Stimulated activated CD8-positive, alpha-beta memory T cell treated with anti-CD3 and anti-CD28 coated beads, Interleukin-2, amount 100 ng/mL, for 48 hours (primary cell): ENCODE measurements around the gene PDXK.
"Not testable (repeated sequence)": the region's sequence is repeated elsewhere in the genome, so short reads cannot be mapped to it uniquely, and the experiment has no call there.

ENCODE experiments used
- DNase-seq, 2 donors: peaks; one replicate each; pipeline ENCODE4 v3.0.0-alpha.2; 2020; ENCODE audit warnings: low read depth in 2 of 2

Gene PDXK

DNA sequence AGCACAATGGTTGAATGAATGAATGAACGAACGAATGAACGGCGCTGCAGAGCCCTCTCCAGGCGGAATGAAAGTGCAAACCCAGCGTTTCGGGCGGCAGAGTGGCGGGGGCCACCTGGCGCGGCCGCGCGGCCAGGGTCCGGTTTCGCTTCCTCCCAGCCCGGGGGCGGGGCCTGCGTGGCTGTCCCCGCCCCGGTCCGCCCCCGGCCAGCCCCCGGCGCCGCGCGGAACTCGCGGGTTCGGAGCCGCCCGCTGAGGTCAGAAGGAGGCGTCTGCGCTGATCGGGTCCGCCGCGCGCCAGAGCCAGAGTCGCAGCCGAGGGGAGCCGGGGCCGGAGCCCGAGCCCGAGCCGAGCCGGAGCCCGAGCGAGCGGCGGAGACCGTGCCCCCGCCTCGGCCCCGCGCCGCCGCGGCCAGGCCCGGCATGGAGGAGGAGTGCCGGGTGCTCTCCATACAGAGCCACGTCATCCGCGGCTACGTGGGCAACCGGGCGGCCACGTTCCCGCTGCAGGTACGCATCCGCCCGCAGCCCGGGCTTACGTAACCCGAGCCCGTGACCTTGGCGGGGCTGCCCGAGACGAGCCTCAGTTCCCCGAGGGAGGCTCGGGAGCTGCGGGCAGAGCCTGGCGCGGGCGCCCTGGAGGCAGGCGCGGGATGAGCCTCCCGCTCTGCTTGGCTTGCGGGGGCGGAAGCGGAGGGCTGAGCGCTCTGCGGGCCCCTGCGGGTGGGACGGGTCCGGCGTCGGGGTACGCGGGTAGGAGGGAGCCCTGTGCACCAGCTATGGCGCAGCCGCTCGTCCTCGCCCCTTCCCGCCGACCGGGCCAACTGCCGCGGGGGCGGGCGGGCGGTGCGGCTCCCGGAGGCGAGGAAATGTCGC lies at the start of gene PDXK:
Gene PDXK (plus strand): TSS at position 258 of the 876 bp plus-strand sequence. CDS start 166 bp downstream, at position 424.
- peak; percentile 65 to 74 for DNase-seq

DNA sequence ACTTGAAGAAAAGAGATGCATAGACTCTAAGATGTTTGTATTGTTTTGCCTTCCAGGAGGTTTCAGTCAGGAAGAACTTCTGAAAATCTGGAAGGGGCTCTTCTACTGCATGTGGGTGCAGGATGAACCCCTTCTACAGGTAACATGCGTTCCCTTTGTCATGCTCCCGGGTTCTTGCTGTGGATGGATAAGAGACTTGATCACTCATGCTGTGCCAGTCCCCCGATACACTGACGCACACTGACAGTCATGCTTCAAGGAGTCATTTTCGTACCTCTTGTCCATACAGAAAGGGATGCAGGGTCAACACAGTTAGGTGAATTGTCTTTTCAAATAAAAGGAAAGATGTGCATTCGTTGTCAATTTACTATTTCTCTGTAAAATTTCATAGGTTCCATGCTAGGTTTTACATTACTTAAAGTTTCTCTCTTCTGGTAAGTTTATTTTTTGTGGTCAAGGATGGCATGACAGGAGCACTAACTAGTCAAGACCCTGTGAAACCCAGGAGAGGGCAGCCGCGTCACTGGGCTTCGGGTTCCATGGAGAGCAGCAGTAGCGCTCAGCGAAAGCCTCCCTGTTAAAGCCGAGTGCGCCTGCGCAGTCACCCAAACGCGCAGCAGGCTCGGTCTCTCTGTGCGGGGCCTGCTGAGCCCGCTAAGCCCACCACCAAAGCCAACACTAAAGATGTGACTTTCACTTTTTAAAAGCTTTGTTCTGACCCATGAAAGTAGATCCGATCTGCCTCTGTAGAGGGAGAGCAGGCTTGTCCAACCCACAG lies 48.9 kb upstream of the PDXK start:
- no peak for DNase-seq

DNA sequence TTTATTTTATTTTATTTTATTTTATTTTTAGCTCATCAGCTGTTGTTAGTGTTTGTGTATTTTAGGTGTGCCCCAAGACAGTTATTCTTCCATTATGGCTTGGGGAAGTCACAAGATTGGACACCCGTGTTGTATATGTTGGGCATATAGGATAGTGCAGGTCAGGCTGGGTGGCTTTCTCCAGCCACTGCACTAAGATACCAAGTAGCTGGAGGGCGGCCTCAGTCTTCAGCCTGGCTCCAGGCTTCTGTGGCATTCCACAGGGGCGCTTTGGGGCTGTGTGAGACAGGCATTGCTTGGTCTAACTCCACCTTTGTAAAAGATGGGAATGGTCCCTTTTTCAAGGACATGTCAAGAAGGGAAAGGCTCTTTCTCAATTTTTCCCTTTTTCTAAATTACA lies 43.1 kb upstream of the PDXK start:
- no peak for DNase-seq

DNA sequence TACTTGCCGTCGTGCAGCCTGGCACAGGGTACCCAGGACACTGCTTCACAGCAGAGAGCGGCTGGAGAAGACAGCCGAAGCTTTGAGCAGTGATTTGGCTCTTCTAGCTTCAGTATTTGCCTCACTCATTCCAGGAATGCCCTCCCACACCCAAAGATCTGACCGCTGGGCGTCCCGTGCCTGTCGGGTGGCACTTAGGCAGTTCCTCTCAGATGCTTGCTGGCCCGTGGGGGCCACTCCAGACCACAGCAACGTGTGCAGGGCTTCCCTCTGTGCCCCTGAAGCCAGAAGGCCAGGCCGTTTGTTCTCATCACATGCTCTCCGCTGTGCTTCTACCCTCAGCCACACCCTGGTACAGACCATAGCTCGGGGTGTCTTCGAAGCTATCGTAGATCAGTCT lies 42.5 kb upstream of the PDXK start:
- no peak for DNase-seq

DNA sequence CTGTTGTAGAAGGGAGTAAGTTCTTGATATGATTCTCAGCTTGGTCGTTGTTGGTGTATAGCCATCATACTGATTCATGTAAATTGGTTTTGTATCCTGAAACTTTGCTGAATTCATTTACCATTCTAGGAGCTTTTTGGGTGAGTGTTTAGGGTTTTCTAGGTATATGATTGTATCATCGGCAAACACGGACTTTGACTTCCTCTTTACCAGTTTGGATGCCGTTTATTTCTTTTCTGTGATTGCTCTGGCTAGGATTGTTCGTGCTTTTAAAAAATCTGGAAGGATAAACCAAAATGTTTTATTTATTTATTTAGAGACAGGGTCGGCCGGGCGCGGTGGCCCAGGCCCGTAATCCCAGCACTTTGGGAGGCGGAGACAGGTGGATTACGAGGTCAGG lies 39.0 kb upstream of the PDXK start:
- DNase-seq, result no peak

DNA sequence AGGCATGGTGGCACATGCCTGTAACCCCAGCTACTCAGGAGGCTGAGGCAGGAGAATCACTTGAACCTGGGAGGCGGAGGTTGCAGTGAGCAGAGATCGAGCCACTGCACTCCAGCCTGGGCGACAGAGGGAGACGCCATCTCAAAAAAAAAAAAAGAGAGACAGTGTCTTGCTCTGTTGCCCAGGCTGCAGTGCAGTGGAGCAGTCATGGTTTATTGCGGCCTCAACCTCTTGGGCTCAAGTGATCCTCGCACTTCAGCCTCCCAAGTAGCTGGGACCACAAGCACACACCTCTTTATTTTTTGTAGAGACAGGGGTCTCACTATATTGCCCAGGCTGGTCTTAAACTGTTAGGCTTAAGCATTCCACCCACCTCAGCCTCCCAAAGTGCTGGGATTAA lies 38.5 kb upstream of the PDXK start:
- DNase-seq, result not testable (repeated sequence)

DNA sequence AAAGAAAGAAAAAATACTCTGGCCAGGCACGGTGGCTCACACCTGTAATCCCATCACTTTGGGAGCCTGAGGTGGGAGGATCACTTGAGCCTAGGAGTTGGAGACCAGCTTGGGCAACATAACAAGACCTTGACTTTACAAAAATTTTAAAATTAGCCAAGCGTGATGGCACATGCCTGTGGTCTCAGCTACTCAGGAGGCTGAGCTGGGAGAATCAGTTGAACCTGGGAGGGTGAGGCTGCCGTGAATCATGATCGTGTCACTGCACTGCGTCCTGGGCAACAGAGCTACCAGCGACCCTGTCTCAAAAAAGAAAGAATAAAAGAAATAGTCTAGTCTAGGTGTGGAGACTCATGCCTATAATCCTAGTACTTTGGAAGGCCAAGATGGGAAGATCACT lies 37.3 kb upstream of the PDXK start:
- DNase-seq, result no peak

DNA sequence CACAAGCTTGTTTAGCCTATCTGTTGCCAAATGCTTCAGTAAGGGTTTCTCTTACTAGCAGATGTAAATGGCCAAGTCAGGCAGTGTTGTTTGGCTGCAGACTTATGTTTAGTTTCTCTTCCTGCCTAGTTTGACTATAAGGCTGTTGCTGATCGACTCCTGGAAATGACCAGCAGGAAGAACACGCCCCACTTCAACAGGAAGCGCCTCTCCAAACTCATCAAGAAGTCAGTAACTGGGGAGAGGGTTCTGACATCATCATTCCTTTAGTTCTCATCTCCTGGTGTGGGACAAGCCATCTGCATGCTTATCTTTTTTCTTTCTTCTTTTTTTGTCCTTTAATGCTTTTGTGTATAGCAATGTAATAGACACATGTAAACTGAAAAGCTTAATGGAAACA lies 34.5 kb upstream of the PDXK start:
- DNase-seq, result no peak

DNA sequence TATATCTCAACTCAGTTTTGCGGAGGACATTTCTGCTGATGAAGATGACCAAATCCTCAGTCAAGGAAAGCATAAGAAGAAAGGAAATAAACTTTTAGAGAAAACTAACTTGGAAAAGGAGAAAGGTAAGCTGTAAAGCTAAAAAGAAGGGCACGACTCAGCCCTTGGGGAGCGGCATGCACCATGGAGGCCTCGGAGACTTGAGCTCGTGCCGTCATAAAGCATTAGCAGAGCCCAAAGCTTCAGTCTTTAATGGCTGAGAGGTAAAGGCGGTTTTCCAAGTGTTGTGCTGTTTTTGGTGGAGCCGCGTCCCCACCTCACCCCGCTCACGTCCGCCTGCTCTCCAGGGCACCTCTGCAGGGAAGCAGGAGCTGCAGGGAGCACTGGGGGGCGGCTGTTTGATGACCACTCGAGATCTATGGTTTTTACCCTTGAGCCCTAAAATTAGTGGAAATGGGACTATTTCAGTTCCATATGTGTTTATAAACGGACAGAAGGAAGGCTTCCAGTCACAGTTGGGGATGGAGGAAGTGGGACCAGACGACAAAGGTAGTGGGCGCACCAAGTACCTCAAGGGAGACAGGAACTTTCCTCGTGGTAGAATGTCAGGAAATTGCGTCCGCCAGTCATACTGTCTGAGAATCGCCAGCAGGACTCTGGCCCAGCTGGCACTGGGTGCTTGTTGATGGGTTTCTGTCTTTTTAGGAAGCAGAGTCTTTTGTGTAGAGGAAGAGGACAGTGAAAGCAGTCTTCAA lies 31.9 kb upstream of the PDXK start:
- DNase-seq, result no peak

DNA sequence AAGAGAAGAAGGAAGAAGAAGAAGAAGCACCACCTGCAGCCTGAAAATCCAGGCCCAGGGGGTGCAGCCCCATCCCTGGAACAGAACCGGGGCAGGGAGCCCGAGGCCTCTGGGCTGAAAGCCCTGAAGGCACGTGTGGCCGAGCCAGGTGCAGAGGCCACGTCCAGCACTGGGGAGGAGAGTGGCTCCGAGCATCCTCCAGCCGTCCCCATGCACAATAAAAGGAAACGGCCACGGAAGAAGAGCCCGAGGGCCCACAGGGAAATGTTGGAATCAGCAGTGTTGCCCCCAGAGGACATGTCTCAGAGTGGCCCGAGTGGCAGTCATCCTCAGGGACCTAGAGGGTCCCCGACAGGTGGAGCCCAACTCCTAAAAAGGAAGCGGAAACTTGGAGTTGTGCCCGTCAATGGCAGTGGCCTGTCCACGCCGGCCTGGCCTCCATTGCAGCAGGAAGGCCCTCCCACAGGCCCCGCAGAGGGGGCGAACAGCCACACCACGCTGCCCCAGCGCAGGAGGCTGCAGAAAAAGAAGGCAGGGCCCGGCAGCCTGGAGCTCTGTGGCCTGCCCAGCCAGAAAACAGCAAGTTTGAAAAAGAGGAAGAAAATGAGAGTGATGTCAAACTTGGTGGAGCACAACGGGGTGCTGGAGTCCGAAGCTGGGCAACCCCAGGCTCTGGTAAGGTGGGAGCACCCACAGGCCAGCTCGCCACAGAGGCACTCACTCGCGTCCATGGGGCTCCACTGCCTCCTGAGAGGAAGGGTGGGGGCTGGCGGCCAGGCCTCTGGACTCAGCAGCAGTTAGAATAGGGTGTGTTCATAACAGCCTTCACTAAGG lies 31.1 kb upstream of the PDXK start:
- DNase-seq, result no peak

DNA sequence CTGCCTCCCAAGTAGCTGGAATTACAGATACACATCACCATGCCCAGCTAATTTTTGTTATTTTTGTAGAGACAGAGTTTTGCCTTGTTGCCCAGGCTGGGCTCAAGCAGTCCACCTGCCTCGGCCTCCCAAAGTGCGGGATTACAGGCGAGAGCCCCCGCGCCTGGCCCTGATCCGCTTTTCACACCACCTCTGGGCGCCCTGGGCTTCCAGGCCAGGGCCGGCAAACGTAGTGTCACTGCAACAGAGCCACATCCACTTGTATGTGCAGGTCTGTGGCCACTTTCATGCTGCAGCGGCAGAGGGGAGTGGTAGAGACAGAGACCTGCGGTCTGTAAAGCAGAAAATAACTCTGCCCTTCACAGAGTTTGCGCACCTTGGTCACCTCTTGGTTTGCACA lies 30.0 kb upstream of the PDXK start:
- DNase-seq, result no peak

DNA sequence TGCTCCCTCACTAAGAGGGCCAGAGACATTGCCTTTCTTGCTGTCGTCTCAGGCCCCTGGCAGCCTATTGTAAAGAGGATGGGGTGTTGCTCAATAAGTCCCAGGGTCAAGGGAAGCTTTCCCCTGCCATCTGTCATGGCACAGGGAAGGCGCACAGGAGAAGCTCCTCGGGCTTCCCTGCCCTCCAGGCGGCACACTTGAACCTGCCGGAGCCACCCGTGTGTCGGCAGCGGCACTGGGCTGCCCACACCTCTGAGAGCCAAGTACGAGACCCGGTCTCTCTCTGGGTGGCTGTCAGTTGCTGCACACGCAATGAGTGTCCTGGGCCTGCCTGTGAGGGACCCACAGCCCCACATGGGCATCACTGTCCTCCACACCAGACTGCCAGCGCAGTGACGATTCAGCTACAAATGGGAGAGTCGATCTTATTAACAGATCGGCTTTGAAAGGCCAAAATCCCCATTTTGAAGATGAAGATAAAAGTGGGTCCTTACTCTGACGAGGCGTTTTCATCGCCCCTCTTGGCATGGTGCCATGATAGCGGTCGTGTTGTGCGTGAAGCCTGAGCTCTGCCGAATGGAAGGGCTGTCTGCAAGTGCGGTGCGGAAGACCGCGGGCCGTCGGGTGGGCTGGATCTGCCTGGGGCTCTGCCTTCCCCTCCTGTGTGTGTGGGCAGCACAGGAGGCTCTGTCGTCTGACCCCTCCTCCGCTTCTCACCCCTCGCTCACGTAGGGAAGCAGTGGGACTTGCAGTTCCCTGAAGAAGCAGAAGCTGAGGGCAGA lies 29.2 kb upstream of the PDXK start:
- DNase-seq, result no peak

DNA sequence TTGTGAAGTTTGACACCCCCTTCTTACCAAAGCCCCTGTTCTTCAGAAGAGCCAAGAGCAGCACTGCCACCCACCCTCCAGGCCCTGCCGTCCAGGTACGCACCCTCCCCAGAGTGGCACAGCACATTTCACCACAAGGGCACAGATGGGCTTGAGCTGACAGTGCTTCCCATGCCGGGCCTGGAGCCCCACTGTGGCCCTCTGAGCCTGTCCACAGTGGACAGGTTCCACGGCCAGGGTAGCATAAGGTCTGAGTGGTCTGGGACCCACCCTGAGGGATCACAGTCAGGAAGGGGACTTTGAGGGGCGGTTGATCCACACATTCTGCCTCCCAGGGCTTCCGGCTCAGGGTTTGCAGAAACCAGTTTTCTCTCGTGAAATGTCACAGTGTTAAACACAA lies 28.6 kb upstream of the PDXK start:
- no peak for DNase-seq

DNA sequence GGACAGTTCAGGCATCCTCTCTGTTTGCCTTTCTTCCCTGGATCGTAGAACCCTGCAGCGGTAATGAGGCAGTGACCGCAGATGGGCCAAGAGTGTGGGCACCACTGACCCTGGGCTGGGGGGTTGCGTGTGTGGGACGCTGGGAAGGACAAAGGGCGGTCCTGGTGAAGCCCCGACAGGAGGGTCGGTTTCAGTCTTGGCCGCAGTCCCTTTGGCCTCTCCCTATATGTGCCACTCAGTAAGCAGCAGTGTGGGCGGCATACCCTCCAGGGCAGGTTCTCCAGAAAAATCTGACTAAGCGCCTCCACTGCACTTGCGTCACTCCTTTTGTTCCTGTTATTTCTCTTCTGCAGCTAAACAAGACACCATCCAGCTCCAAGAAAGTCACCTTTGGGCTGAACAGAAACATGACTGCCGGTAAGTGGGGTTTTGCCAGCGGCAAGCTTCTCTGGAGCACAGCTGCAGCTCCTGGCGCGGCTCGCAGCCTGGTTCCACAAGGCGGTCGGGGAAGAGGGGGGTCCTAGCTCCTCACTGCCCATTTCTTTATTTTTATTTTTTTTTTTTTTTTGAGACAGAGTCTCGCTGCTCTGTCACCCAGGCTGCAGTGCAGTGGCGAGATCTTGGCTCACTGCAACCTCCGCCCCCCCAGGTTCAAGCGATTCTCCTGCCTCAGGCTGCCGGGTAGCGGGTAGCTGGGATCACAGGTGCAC lies 27.7 kb upstream of the PDXK start:
- DNase-seq, result no peak

DNA sequence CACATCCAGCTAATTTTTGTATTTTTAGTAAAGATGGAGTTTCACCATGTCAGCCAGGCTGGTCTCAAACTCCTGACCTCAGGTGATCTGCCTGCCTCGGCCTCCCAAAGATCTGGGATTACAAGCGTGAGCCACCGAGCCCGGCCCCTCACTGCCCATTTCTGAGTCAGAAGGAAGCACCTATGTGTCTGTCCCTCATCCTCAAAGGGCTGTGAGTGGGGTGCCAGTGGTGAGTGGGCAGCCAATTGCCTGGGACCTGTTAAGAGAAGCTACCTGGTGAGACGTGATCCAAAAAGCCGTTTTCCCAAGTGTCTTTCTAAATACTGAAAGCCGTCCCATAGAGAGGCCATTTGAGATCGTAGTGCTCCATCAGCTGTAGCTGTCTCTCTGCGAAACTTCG lies 27.1 kb upstream of the PDXK start:
- DNase-seq, result no peak

DNA sequence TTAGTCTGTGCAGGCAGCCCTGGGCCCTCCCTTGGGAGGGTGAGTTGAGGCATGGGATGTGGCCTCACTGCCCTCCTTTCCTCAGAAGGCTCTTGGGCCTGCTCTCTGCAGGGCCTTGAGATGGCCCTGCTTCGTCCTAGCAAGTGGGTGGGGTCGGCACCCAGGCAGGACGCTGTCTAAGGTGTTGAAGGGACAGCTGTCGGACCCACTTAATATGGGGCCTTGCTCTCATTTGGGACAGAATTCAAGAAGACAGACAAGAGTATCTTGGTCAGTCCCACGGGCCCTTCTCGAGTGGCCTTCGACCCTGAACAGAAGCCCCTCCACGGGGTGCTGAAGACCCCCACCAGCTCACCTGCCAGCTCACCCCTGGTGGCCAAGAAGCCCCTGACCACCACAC lies 26.0 kb upstream of the PDXK start:
- no peak for DNase-seq

DNA sequence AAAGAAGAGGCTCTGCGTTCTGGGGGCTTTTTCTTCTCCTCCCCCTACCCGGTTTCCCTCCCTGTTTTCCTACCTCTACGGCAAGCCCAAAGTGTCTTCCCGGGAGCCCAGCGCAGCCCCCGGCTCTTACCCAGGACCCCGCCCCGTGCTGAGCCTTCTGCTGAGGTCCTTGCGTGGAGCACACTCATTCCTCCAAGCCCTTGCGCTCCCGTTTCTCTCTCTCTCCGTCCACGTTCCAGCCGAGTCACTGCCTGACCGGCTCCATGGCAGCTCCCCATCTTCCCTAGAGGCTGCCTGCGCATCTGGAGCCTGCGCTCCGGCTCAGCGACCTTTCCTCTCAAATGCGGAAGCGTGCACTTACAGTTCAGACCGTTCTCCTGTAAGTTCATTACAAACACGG lies 24.9 kb upstream of the PDXK start:
- DNase-seq, result no peak

DNA sequence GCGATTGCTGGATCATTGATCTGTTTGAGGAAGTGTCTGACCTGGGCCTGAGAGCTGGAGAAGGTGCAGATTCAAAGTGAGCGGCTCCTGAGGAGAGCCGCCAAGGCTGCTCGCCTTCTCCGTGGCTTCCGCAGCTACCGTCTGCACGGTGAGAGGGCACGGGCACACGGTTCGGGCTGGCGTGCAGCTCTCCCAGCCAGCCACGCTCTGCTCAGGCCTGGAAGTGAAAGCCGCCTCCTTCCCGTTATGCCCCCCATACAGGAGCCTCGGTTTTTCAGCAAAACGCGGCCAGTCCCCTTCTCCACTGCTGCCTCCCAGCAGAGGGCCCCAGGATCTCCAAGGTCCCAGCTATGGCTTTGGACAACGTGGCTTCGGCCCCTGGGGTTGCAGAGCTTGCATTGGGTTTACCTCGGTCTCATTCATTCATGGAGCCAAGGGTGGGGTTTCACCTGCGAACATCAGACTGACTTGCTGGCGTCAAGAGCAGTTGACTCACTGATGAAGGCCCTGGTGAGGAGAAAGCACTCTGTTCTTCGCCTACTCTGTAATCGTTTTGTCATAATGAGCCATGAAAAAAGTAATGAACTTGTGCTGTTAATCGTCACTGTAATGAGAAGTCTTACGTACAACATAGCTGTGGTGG lies 24.4 kb upstream of the PDXK start:
- no peak for DNase-seq

DNA sequence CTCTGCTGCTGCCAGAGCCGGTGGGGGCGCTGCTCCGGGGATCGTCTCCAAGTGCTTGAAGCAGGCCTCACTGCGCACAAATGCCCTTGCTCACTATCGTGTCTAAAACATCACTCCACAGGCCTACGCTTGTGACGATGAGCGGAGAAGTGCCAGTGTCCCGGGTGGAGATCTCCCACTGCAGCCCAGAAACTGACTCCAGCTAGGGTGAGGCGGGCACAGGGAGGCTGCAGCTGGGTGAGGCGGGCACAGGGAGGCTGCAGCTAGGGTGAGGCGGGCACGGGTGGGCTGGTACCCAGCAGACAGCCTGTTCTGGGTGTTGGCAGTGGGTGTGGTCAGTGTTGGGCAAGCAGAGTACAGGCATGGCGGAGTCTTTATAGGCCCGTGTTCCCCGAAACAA lies 22.7 kb upstream of the PDXK start:
- DNase-seq, result no peak
